H1 (cell line): ENCODE measurements around the gene PITPNM1.
"Not testable (repeated sequence)": the region's sequence is repeated elsewhere in the genome, so short reads cannot be mapped to it uniquely, and the experiment has no call there.

Experiments
- EZH2 ChIP-seq: fragments of 200-600 bp; sonication (generic); IDR thresholded peaks from 2 replicates; pipeline ENCODE4 v1.7.1; 2012; ENCODE audit warnings: low read depth, mild to moderate bottlenecking, moderate library complexity, low read length, inconsistent platforms; ENCODE audit not compliant: severe bottlenecking
- FOSL1 ChIP-seq: IDR thresholded peaks from 2 replicates; pipeline ENCODE4 v1.6.1; 2011; ENCODE audit warnings: mild to moderate bottlenecking, low read depth, low read length, moderate library complexity; ENCODE audit not compliant: insufficient read depth
- GABPA ChIP-seq: IDR thresholded peaks from 2 replicates; pipeline ENCODE4 v1.6.1; 2011; ENCODE audit warnings: mild to moderate bottlenecking, low read length, moderate library complexity, borderline replicate concordance; ENCODE audit not compliant: insufficient read depth
- JUN ChIP-seq: IDR thresholded peaks from 2 replicates; pipeline ENCODE4 v1.6.1; 2011; ENCODE audit warnings: low read depth, mild to moderate bottlenecking, improper control_type of control experiment, low read length
- POLR2A ChIP-seq, 2 experiments: IDR thresholded peaks; 1 replicate in 1 of 2; 2 replicates in 1 of 2; pipeline ENCODE4 v1.6.1; 2011; ENCODE audit warnings: low read depth in 2 of 2, low read length in 2 of 2, mild to moderate bottlenecking in 2 of 2; ENCODE audit errors: control extremely low read depth in 1 of 2
- RBBP5 ChIP-seq: IDR thresholded peaks from 2 replicates; pipeline ENCODE4 v1.7.1; 2012; ENCODE audit warnings: low read depth, mild to moderate bottlenecking, inconsistent platforms, low read length, moderate library complexity, borderline replicate concordance
- SIX5 ChIP-seq: IDR thresholded peaks from 2 replicates; pipeline ENCODE4 v1.6.1; 2011; ENCODE audit warnings: mild to moderate bottlenecking, low read depth, low read length
- TF ChIP-seq, protein P1 (sequence below), 3 experiments: IDR thresholded peaks; 1 replicate in 2 of 3; 2 replicates in 1 of 3; pipeline versions ENCODE4 v1.5.1 to v1.6.1; 2011; ENCODE audit warnings: low read length in 3 of 3, mild to moderate bottlenecking in 3 of 3, inconsistent platforms in 2 of 3, low read depth in 1 of 3, moderate library complexity in 1 of 3; ENCODE audit not compliant: insufficient read depth in 1 of 3; ENCODE audit errors: control extremely low read depth in 1 of 3
- TF ChIP-seq, protein P2 (sequence below): IDR thresholded peaks from 2 replicates; pipeline ENCODE4 v1.6.1; 2011; ENCODE audit warnings: low read length, improper control_type of control experiment
- TF ChIP-seq, protein P3 (sequence below): IDR thresholded peaks from 2 replicates; pipeline ENCODE4 v1.6.1; 2012; ENCODE audit warnings: inconsistent platforms

DNA sequence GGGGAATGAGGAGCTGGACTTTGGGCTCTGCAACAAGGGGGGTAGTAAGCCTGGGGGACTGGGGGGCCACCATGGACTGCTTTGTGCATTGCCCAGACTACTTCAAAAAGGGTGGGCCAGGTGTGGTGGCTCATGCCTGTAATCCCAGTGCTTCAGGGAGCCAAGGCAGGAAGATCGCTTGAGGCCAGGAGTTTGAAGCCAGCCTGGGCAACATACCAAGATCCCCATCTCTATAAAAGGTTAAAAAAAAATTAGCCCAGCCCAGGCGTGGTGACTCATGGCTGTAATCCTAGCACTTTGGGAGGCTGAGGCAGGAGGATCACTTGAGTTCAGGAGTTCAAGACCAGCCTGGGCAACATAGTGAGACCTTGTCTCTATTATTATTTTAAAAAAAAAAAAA, 39.6 kb downstream of the PITPNM1 start:
- not testable (repeated sequence) for TF ChIP-seq SIX5; EZH2; FOSL1; POLR2A (IDR thresholded peaks at IDR 0.05; ENCODE audit: control extremely low read depth in 1 of 2, low read depth in 2 of 2, low read length in 2 of 2); GABPA; JUN; RBBP5
- TF ChIP-seq, protein P1, sequence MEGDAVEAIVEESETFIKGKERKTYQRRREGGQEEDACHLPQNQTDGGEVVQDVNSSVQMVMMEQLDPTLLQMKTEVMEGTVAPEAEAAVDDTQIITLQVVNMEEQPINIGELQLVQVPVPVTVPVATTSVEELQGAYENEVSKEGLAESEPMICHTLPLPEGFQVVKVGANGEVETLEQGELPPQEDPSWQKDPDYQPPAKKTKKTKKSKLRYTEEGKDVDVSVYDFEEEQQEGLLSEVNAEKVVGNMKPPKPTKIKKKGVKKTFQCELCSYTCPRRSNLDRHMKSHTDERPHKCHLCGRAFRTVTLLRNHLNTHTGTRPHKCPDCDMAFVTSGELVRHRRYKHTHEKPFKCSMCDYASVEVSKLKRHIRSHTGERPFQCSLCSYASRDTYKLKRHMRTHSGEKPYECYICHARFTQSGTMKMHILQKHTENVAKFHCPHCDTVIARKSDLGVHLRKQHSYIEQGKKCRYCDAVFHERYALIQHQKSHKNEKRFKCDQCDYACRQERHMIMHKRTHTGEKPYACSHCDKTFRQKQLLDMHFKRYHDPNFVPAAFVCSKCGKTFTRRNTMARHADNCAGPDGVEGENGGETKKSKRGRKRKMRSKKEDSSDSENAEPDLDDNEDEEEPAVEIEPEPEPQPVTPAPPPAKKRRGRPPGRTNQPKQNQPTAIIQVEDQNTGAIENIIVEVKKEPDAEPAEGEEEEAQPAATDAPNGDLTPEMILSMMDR (IDR thresholded peaks at IDR 0.05; ENCODE audit: control extremely low read depth in 1 of 3, insufficient read depth in 1 of 3, low read depth in 1 of 3, low read length in 3 of 3) = not testable (repeated sequence)
- TF ChIP-seq, protein P2, sequence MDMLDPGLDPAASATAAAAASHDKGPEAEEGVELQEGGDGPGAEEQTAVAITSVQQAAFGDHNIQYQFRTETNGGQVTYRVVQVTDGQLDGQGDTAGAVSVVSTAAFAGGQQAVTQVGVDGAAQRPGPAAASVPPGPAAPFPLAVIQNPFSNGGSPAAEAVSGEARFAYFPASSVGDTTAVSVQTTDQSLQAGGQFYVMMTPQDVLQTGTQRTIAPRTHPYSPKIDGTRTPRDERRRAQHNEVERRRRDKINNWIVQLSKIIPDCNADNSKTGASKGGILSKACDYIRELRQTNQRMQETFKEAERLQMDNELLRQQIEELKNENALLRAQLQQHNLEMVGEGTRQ = not testable (repeated sequence)
- TF ChIP-seq, protein P3, sequence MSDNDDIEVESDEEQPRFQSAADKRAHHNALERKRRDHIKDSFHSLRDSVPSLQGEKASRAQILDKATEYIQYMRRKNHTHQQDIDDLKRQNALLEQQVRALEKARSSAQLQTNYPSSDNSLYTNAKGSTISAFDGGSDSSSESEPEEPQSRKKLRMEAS = not testable (repeated sequence)
